Measurements from ENCODE around the gene RIN3.

Gene RIN3

DNA sequence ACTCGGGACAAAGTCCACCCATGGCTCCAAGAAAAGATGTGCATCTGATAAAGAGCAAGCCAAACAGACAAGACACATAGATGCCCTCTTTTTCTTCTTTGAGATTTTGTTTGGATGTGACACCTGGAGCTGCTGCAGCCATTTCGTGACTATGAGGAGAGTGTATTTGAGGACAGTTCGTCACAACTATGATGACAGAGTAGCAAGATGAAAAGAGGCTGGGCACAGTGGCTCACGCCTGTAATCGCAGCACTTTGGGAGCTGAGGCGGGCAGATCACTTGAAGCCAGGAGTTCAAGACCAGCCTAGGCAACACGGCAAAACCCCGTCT is 213.3 kb downstream of the RIN3 start:
- DNase-seq, result no peak

DNA sequence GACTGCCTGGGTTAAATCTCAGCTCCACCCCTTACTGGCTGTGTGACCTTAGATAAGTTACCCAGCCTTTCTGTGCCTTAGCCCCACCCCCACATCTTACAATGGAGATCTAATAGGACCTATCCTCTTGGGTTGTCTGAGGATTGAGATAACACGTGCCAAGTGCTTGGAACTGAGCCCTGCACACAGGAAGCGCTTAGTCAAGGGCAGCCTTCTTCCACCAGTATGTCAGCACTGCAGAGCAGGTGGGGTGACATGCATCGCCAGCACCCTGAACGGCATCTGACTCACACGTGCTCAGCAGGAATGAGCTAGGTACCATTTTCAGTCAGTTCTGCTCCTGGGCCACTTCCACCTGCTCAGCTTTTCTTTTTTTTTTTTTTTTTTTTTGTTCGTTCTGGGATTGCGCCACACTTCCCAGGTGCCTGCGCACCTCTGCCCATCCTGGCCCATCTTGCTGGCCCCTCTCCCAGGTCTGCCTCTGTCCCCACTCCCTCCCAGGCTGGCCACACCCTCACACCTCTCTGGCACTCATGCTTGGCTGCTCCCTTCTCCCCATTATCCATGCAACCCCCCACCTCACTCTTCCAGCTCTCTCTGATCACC is 215.3 kb downstream of the RIN3 start:
- no peak for DNase-seq

DNA sequence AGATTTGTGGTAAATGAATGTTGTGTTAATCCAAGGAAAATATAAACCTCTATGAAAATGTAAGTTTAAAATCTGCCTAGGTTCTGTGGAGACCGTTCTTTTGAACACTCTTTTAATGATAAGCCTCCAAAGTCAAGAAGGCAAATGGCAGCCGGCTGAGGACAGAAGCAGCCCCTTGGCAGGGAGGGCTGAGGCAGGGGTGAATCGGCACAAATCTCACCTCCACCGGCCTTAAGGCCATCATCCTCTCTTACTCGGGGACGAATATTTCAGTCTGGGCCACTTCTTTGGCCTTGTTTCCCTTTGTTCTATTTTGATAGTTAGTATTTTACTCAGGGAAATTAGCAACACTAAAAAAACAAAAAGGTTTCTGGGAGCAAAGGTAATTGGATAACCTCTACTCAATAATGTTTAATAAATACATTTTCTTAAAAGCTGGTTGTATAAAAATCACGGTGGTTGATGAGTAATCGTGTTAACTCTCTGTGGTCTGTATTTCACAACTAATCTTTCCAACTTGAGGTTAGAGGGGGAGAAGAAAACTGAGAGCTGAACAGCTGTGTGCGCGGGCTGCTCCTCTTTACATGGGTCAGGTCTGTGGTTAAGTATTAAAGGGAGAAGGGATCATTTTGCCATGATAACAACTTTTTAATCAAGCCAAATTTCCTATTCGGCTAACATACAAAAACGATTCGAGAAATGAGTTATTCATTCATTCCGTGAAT is 216.2 kb downstream of the RIN3 start:
- peak; percentile 44 for DNase-seq

DNA sequence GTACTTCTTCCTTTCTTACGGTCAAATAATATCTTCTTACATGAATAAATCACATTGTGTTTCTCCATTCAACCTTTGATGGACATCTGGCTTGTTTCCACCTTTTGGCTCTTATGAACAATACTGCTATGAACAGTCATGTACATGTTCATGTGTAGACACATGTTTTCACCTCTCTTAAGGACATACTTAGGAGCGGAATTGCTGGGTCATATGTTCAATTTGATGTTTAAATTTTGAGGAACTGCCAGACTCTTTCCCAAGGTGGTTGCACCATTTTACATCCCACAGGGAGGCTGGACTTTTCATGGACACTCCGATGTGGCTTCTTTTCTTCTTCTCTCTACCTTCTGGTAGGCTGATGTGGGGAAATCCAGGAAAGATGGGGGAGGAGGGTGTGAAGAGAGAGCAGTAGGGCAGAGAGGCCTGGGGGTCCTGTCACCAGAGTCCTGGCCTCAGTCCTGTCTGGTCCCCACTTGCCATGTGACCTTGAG is 218.1 kb downstream of the RIN3 start:
- DNase-seq, result no peak

DNA sequence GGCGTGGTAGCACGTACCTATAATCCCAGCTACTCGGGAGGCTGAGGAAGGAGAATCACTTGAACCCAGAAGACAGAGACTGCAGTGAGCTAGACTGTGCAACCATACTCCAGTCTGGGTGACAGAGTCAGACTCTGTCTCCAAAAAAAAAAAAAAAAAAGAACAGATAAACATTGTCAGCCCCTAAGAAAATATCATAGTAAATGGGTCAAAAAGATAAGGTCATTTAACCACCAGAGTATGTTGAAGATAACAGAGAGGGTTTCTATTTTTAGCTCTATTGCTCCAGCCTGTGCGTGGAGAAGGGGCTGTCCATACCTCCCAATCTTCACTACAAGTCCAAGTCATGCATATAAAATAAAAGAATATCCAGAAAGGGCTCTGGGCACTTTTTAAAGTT is 219.4 kb downstream of the RIN3 start:
- no peak for DNase-seq

DNA sequence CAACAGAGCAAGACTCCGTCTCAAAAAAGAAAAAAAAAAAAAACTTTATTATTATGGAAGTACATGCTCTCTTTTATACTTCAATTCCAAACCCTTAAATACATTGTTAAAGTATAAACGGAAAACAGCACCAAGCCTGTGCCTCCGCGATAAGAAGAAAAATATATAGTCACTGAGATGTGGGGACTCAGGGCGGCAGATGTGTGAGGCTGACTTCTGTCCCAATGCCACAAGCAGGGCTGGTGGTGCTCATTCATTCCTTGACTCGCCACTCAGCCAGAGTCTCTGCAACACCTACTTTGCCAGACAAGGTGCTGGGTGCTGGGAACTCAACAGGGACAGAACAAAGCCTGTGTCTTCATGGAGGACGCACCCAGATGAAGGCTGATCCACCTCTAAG is 221.0 kb downstream of the RIN3 start:
- DNase-seq, result no peak

DNA sequence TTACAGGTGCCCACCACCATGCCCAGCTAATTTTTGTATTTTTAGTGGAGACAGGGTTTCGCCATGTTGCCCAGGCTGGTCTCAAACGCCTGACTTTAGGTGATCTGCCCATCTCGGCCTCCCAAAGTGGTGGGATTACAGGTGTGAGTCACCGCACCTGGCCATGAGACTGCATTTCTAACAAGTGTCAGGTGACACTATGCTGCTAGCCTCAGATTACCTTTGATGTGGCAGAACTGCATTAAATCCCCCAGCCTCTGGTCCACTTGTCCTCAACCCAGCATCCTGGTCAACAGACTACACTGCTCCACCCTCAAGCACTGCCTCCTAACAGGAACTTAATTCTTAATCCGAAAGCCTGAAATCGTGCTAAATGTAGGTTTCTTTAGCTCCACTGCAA is 221.8 kb downstream of the RIN3 start:
- no peak for DNase-seq

DNA sequence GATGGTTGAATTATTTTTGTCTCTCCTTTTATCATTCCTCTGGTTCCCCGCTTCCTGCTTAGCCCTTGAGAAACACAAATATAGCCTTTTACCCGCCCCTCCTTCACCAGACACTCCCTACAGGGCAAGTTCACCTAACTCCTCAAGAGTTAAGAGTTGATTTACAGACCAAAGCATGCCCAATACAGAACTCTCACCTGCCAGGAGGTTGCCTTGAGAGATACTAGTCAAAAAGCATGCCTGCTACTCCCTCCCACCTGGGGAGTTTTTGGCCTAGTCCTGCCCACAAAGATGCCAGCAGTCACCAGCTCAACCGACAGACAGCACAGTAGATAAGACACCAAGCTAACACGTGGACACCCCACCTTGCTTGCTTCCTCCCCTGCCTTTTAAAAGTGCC is 223.6 kb downstream of the RIN3 start:
- no peak for DNase-seq

DNA sequence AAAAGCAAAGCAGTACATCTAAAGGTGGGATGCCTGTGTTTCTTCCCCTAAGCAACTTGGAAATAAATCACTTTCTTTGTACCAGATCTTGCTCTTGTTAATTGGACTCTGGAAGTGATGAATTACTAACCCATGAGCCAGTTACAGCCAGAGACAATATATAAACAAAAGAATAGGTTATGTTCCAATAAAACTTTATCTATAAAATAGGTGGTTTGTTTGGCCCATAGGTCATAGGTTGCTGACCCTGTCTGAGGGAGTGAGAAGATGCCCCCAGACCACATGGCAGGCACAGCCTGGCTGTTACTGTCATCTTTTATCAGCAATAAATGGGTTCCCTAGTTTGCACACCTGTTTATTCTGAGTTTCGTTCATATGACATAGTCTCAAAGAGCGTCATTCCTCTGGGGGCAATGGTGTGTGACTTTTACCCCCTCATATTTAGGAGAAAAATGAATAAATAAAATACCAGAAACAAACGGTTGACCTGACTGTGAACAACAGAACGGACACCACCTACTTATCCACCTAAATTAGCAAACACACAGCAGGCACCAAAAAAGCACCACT is 224.1 kb downstream of the RIN3 start:
- DNase-seq, result no peak
